NCI-H1930 (cell line): ENCODE results near the gene CALML3.
"Not testable (repeated sequence)": the region's sequence is repeated elsewhere in the genome, so short reads cannot be mapped to it uniquely, and the experiment has no call there.

Source experiments
- DNase-seq, 2 experiments: peaks; one replicate each; lab custom pipeline; 2025; lab: John Stamatoyannopoulos, UW

Gene CALML3

GRCh38 chr10:5555881-5556280, 31.1 kb downstream of the CALML3 start:
- no peak for DNase-seq

GRCh38 chr10:5556576-5556975, 31.8 kb downstream of the CALML3 start:
- no peak for DNase-seq

DNA sequence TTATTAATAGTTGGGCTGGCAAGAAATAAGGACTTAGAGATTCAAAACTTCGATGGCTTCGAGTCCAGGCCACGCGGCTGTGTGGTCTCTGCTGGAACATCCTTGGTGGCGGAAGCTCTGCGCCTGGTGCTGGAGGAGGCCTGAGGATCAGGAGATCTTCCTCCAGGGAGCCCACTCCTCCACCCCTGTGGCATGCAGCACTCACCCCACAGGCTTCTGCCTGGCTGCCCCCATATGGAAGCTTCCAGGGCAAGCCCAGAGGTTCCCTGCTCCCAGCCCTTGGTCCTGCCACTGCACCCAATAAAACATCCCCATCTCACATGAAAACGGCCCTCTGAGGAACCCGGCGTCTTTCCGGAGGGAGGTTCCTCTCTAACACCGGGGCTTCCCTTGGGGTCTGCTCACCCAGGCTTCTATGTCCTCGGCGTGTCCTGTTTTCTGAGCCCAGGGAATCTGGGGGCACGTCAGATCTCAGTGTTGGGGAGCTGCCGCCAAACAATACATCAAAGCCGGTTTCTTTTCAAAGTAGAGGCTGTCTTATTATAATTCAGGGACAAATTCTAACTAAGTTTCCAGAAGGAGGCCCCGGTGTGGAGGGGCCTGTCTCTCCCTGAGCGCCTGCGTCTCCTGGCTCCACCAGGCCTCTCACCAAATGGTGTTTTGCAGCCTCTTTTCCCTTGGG, 32.4 kb downstream of the CALML3 start:
- no peak for DNase-seq

- no peak for DNase-seq
Observed at GRCh38 chr10:5557799-5558771, 33.3 kb downstream of the CALML3 start.

DNA sequence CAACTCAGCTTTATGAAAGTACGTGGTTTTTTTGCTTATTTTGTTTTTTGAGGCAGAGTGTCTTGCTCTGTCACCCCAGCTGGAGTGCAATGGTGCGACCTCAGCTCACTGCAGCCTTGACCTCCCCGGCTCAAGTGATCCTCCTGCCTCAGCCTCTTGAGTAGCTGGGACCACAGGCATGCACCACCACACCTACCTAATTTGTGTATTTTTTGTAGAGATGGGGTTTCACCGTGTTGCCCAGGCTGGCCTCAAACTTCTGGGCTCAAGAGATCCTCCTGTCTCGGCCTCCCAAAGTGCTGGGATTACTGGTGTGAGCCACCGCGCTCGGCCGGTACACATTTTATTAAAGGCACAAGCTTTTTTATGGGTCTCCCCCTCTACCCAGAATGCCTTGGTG, 34.3 kb downstream of the CALML3 start:
- DNase-seq, result not testable (repeated sequence)

DNA sequence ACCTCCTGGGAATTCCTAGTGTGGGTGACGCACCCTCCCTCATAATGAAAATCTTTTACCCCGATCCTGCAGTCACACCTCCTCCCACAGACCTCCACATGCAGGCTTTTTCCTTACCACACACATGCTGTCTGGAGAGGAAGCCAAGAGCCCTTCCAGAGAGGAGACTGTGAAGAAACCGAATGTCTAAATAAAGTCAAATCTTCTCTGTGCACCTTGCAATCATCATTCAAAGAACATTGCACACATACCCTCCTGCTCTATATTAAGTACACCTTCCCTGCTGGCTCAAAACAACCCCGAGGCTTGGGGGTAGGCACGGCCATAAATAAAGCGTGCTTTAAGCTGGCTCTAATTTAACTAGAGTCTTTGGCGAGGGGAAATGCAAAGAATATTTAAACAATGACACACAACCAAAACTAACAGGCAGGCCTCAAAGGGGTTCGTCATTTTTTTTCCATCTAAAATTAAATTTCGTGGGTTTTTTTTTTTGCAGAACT, 34.9 kb downstream of the CALML3 start:
- no peak for DNase-seq

- DNase-seq, result no peak
Observed at GRCh38 chr10:5560142-5560816, 35.5 kb downstream of the CALML3 start.

DNA sequence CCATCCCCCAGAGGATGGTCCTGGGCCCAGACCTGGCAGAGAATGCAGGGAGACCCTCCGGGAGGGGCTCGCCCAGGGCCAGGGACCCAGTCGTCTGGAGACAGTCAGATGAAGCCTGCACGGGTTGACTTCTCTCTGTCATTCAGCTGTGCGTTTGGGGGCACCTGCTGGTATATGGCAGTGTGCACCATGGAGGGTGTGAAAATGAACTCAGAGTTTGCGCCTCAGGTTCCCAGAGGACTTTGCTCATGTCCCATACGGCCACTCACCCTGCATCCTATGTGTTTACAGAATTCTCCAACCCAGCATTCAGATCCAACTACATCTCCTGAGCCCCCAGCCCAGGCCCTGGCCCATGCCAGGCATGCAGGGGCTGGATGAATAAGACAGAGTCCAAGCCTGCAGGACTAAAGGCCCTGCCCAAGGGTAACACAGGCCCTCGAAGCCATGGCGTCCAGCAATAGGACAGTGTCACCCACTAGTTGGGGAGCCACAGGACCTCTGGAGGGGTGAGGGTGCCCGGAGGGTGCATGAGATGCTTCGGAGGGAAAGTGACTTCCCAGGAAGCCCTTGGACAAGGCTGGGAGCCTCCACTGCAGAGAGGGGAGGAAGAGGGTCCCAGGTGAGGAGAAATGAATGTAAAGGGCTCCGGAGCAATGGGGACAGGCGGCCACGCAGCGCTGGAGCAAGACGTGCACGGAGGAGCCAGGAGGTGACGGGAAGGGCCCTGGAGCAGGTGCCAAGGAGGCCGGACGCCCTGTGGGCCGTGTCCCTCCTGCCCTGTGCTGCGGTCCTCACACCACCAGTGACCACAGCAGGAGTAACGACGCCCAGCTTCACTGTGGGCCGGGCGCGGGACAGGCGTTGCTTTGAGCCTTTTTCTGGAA, 36.3 kb downstream of the CALML3 start:
- DNase-seq, result no peak

- no peak for DNase-seq
Observed at GRCh38 chr10:5561704-5562645, 37.2 kb downstream of the CALML3 start.

GRCh38 chr10:5563321-5563961, 38.7 kb downstream of the CALML3 start:
- no peak for DNase-seq

DNA sequence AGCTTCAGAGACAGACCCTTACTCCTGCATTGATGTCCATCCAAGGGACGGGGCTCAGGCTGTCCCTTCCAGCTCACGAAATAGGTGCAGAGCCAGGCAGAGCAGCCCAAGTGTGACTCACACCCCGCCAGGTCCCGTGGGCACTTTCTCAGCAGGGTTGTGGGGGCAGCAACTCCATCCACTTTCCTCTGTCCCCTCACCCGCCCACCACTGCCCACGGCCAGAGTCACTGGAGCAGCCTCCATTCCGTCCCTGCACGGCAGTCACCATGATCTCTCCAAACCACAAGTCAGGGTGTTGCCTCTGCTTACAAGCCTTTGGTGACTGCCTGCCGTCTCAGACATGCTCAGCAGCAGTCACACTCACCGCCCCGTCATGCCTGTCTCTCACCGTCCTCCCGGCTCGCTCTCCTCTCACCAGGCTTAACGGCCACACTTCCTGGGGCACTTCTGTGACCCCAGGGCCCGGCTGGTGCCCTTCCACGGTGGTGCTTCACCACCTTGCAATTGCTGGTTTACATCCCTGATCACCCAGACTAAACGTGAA, 39.3 kb downstream of the CALML3 start:
- no peak for DNase-seq

DNA sequence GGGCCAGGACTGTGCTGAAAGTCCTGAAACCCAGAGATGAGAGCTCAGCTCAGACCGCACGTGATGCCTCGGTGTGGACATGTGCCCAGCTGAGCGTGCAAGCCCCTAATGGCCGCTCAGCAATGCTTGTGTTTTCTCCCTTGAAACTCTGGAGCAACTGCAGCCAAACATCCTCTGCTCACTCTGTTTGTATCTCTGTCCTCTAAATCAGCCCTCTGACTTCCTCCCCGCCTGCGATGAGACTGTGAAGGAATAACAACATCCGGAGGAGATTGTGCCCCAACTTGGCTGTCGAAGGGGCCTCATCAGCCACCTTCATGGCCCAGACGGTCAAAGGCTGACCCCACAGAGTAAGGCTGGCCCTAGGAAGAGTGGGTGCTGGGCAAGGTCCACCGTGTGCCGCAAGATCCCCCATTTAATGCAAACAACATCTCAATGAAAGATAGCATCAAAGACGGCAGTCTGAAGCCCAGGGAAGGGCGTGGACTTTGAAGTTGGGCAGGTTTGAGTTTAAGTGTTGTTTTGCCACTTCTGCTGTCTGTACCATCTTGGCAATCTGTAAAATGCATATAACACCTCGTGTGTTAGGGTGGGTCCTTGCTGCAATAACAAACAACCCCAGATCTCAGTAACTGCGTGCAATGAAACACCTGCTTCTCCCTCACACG, 39.9 kb downstream of the CALML3 start:
- no peak for DNase-seq

GRCh38 chr10:5565205-5565545, 40.4 kb downstream of the CALML3 start:
- no peak for DNase-seq

DNA sequence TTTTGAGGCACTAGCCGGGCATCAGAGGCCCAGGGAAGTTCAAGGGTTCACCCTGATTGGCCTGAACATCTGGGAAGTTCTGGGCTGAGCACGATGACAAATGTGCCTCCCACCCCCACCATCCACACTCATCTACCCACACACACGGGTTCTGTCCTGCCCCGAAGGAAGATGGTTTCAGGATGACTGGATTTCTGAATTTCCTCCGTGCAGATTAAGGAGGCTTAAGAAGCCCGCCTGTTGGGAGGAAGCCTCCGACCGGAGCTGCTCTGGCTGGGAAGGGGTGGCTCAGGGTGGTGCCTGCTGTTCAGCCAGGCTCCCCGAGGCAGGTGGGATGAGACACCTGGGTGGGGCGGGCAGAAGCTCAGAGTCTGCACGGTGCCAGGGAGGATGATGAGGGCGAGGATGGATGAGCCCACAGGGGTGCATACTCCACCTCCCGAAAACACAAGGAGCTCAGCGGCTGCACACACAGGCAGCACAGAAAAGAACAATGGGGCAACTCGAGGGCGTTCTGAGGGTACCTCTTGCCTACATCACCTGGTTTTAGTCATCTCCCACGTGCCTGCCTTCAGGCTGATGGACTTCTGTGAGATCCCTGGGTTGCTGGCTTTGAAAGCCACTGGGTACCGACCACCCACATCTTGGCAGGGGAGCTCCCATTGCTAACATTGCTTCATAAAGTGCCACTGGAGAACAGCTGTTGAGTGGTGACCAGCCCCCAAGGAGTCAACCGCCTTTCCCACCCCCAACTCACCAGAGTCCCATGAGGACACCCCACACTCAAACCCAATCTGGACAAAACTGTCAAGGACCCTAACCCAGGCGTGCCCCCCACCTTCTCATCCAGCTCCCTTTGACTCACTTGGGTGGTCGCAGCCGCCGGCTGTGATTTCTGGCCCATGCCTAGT, 41.2 kb downstream of the CALML3 start:
- DNase-seq, result no peak

- no peak for DNase-seq
Observed at GRCh38 chr10:5566614-5567013, 41.9 kb downstream of the CALML3 start.

- DNase-seq, result no peak
Observed at GRCh38 chr10:5567477-5567876, 42.7 kb downstream of the CALML3 start.

DNA sequence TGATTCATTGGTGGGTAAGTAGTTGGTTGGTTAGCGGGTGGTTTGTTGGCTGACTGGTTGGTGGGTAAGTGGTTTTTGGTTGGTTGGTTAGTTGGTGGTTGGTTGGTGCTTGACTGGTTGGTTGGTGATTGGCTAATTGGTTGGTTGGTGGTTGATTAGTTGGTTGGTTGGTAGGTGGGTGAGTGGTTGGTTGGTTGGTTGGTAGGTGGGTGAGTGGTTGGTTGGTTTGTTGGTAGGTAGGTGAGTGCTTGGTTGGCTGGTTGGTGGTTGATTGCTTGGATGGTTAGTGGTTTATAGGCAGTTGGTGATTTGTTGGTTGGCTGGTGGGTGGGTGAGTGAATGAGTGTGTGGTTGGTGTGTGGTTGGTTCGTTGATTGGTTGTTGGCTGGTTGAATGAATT, 44.2 kb downstream of the CALML3 start:
- no peak for DNase-seq

GRCh38 chr10:5569568-5569967, 44.8 kb downstream of the CALML3 start:
- no peak for DNase-seq
